NCI-H1436 (cell line): Measurements from ENCODE around the gene SYNE4.
"Not testable (repeated sequence)": the region's sequence is repeated elsewhere in the genome, so short reads cannot be mapped to it uniquely, and the experiment has no call there.

ENCODE experiments used
- DNase-seq: peaks from one replicate; lab custom pipeline; 2025; lab: John Stamatoyannopoulos, UW

Gene SYNE4

GRCh38 chr19:35990771-35991730 is 17.6 kb downstream of the SYNE4 start:
- no peak for DNase-seq

DNA sequence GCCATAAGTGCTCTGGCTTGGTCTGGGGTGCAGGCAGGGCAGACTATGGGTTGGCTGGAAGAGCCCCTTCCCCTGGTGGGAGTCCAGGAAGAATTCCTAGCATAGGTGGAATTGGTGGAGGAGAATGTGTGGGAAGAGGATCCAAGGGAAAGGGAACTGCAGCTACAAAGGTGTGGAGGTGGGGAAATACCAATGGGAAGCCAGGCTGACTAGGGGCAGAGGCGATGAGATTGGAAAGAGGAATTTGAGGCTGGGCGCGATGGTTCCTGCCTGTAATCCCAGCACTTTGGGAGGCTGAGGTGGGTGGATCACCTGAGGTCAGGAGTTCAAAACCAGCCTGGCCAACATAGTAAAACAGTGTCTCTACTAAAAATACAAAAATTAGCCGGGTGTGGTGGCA is 18.5 kb downstream of the SYNE4 start:
- no peak for DNase-seq

DNA sequence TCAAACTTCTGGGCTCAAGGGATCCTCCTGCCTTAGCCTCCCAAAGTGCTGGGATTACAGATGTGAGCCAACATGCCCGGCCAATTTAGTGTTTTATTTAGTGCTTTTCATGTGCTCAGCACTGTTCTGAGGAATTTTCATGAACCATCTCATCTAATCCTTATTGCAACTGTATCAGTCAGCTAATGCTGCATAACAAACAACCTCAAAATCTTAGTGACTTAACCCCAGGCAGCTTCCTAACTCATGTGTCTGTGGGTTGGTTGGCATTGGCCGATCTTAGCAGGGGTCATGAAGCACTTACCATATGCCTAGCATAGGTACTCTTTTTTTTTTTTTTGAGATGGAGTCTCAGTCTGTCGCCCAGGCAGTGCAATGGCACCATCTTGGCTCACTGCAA is 19.8 kb downstream of the SYNE4 start:
- no peak for DNase-seq

DNA sequence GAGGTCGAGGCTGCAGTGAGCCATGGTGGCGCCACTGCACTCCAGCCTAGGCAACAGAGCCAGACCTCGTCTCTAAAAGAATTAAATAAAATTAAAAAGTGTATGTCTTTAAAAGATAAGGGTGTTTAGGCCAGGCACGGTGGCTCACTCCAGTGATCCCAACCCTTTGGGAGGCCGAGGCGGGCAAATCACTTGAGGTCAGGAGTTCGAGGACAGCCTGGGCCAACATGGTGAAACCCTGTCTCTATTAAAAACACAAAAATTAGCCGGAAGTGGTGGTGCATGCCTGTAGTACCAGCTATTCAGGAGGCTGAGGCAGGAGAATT is 21.1 kb downstream of the SYNE4 start:
- no peak for DNase-seq

DNA sequence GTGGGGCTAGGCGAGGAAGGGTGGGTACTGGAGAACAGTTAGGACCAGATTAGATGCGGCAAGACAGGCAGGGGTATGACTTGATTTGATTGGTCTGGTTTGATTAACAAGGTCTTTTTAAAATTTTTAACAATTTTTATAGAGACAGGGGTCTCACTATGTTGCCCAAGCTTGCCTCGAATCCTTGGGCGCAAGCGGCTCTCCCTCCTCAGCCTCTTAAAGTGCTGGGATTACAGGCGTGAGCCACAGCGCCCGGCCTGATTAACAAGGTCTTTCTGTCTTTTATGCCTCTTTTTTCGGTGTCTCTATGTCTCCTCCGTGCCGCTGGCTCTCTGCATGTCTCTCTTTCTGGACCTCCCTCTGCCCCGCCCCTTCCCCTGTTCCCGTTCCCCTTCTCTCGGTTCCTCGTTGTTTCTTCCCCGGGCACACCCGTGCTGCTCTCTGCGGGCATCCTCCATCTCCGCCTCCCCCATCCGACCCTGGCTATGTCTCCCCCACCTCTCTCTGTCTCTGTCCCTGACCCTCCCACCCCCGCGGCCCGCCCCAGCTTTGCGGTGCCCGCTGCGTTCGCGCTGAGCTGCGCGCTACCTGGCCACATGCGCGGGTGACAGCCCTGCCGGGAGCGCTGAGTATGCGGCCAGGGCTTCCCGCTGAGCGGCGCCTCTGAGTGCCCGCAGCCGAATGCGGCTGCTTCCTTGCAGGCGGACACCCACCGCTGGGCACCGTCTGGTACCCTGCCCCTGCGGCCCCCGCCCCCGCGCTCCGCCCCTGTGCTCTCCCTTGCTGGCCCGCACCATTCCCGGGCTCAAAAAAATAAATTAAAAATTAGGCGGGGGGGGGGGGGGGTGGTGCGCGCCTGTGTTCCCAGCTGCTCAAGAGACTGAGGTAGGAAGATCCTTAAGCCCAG is 21.7 kb downstream of the SYNE4 start:
- peak; percentile 25 for DNase-seq

DNA sequence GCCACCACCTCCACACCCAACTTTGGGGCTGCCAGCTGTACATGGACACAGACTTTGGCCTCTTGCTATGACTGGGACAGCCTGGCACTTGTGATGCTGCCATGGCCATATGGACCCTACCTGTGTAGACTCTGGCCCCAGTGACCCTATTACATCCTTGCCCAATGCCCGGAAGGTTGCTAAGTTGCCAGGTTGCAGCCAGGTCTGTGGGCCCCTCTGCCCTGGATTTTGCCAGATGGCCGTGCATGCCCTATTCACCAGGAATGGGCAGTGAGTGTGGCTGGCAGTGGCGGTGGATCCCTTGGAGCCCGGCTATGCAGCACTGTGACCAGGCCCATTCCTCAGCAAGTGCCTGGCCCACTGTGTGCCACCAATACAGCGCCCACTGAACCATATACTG is 22.5 kb downstream of the SYNE4 start:
- no peak for DNase-seq

DNA sequence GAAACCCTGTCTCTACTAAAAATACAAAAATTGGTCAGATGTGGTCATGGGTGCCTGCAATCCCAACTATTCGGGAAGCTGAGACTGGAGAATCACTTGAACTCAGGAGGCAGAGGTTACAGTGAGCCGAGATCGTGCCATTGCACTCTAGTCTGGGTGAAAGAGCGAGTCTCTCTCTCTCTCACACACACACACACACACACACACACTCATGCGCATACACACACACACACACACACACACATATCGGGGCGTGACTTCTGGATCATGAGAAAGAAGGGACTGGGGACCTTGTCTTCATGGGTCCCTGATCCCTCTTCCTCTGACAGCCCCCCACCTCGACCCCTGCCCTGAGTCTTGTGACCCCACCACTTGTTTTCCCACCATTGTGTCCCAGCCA is 25.4 kb downstream of the SYNE4 start:
- DNase-seq: no peak

DNA sequence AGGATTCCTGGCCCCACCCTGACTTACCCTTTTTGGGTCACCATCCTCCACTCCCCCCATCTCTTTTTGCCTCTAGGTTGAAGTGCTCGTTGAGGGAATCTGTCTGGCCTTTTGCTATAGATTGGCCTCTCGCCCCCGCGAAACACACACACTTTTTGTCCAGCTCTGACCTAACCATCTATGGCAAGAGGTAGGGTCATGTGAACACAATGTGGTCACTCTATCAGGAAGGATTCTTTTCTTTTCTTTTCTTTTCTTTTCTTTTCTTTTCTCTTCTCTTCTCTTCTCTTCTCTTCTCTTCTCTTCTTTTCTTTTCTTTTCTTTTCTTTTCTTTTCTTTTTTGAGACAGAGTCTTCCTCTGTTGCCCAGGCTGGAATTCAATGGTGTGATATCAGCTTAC is 27.6 kb downstream of the SYNE4 start:
- DNase-seq: not testable (repeated sequence)

DNA sequence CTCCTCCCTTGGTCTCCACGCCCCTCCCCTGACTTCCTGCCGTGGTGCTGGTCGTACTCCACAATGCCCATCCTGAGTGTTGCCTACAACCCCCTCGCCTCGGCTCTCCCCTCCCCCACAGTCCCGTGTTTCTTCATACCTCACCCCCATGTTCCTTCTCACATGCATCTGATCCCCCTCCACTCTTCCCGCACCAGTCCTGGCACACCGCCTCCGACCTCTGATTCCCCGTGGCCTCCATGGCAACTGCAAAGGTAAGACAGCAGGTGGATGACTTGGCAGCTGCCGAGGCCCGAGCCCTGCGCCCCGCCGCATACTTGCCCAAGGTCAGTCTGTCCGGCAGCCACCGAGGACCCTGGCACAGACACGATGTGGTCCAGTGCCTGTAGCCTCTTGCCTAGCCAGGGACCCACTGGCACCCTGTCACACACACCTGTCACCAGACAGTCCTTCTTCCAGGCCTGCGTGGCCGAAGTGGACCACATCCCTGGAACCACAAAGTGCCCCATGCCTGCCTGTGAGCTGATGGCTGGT is 29.7 kb downstream of the SYNE4 start:
- DNase-seq: no peak

DNA sequence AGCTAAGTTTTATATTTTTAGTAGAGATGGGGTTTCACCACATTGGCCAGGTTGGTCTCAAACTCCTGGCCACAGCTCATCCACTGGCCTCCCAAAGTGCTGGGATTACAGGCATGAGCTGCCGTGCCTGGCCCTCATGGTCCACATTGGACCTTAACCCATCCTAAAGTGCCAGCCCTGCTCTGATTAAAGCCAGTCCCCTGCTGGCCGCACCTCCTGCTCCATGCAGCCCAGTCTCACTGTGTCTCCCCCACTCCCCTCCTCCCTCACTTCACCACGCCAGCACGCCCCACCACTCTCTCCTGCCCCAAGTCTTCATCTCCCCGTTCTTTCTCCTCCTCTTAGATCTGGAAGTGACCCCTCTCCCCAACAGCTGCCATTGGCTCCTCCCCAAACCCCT is 30.3 kb downstream of the SYNE4 start:
- DNase-seq: no peak

GRCh38 chr19:35977446-35978222 is 31.0 kb downstream of the SYNE4 start:
- peak; percentile 51 for DNase-seq

GRCh38 chr19:35975608-35976214 is 32.9 kb downstream of the SYNE4 start:
- no peak for DNase-seq

GRCh38 chr19:35973487-35973886 is 35.1 kb downstream of the SYNE4 start:
- no peak for DNase-seq

- no peak for DNase-seq
Measured at GRCh38 chr19:35966771-35967170, 41.8 kb downstream of the SYNE4 start.

- no peak for DNase-seq
Measured at GRCh38 chr19:35963514-35963913, 45.1 kb downstream of the SYNE4 start.

- DNase-seq: no peak
Measured at GRCh38 chr19:35960432-35960972, 48.1 kb downstream of the SYNE4 start.

GRCh38 chr19:35959968-35960320 is 48.7 kb downstream of the SYNE4 start:
- no peak for DNase-seq

DNA sequence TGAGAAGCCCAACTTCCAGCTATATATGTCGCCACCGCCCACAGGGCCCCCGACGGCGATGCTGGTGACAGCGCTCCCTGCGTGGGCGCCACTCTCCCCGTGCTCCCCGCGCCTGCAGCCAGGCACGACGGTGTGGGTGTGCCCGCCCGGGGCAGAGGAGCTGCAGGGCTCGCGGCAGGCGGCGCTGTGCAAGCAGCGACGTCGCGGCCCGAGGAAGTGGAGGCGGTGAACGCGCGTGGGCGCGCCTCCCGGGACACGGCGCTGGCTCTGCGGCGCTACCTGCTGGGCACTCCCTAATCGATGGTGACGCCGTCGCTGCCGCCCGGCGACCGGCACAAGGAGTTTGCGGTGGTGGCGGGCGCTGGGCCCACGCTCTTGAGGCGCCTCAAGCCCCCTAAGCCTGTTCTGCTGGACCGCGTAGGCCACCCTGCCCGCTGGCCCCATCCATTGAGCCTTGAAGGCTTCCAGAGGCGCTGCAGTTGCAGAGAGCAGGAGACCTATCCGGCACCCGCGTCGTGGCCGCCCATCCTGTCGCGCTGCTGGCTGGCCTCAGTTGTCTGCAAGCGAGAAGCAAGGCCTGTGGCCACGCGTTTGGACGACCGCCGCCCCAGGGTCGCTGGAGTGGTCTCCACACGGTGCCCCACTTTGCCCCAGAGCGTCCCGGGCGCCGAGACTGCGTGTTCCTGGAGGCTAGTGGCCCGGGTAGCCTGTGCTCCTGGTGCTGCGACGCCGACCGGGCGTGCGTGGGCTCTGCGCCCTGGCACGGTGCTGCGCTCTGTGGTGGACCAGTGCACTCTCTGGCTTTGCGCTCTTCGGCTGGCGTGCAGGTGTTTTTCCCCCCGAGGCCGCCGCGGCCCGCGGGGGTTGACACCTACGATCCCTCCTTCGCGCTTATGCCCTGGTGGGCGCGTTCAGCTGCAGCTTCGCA is 49.3 kb downstream of the SYNE4 start:
- no peak for DNase-seq

DNA sequence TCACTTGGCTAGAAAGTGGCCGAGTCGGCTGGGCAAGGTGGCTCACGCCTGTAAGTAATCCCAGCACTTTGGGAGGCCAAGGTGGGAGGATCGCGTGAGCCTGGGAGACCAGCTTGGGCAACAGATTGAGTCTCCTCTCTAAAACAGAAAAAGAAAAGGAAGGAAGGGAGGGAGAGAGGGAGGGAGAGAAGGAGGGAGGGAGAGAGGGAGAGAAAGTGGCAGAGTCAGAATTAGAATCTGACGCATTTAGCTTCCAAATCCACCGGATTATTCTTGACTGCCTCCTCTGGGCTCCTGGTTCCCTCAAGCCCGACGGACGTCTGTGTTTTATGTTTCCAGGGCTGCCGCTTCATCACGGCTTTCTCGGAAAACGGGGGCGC is 50.0 kb downstream of the SYNE4 start:
- DNase-seq: no peak

GRCh38 chr19:35957411-35957810 is 51.2 kb downstream of the SYNE4 start:
- DNase-seq: not testable (repeated sequence)
